Ishikawa (cell line): ENCODE results near the gene C6orf62.

Experiments used
- CEBPB ChIP-seq: IDR thresholded peaks from 2 replicates; pipeline ENCODE4 v1.6.1; 2012
- EGR1 ChIP-seq: IDR thresholded peaks from 2 replicates; pipeline ENCODE4 v1.6.1; 2012
- EP300 ChIP-seq: IDR thresholded peaks from 2 replicates; pipeline ENCODE4 v1.6.1; 2012; ENCODE audit warnings: borderline replicate concordance
- NFIC ChIP-seq: IDR thresholded peaks from 2 replicates; pipeline ENCODE4 v1.6.1; 2012
- RAD21 ChIP-seq: IDR thresholded peaks from 2 replicates; pipeline ENCODE4 v1.6.1; 2012; ENCODE audit warnings: low read depth
- TAF1 ChIP-seq: IDR thresholded peaks from 2 replicates; pipeline ENCODE4 v1.6.1; 2012; ENCODE audit warnings: low read depth, mild to moderate bottlenecking
- TCF12 ChIP-seq: IDR thresholded peaks from 2 replicates; pipeline ENCODE4 v1.6.1; 2012; ENCODE audit warnings: low read depth
- YY1 ChIP-seq: IDR thresholded peaks from 2 replicates; pipeline ENCODE4 v1.6.1; 2012; ENCODE audit warnings: low read depth
- ZBTB7A ChIP-seq: IDR thresholded peaks from 2 replicates; pipeline ENCODE4 v1.6.1; 2012; ENCODE audit warnings: low read depth
- TF ChIP-seq, protein P1 (sequence below): IDR thresholded peaks from 2 replicates; pipeline ENCODE4 v1.6.1; 2012
- TF ChIP-seq, protein P2 (sequence below): IDR thresholded peaks from 2 replicates; pipeline ENCODE4 v1.6.1; 2012
- TF ChIP-seq, protein P3 (sequence below): IDR thresholded peaks from 2 replicates; pipeline ENCODE4 v1.6.1; 2012; ENCODE audit warnings: low read depth, mild to moderate bottlenecking

DNA sequence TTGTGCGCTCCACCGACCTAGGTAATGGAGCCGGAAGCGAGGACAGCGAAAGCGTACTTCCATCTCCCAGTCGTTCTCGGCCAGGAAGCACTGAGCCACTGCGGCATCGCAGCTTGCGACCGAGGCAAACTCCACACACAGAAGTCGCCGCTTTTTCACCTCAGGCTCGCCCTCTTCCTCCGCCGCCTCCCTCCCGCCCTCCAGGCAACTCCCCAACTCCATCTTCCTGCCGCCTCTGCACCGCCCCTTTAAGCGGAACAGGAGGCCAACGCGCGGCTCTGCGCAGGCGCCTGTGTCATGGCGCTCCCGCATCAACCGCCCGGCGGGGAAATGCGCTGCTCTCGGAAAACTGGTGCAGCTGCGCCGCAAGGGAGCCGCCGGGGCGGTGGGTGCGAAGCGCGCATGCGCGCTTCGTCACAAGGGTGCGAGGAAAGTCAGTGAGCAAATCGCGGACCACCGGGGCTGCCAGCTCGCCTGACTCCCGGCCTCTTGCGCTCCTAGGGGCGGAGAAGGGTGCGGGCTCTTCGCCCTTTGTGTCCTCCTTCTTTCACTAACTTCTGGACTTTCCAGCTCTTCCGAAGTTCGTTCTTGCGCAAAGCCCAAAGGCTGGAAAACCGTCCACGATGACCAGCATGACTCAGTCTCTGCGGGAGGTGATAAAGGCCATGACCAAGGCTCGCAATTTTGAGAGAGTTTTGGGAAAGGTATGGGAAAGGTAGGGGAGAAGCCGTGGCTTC lies 52.1 kb downstream of the C6orf62 start, which contains the start of the genes ACOT13 and TDP2:
- TF ChIP-seq EP300 (no peak), ZBTB7A (no peak), CEBPB (peak; percentile 61), EGR1 (no peak), TCF12 (0 out of 2 replicates have a peak, but pooled peaks have one; percentile 57), YY1 (peak; percentile 76), RAD21 (no peak; the same call in 1 of the 2 replicates), TAF1 (peak; percentile 86; the same call in 1 of the 2 replicates), NFIC (no peak)
- TF ChIP-seq, protein P1, sequence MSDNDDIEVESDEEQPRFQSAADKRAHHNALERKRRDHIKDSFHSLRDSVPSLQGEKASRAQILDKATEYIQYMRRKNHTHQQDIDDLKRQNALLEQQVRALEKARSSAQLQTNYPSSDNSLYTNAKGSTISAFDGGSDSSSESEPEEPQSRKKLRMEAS: peak; percentile 75; the same call in 1 of the 2 replicates
- TF ChIP-seq, protein P2, sequence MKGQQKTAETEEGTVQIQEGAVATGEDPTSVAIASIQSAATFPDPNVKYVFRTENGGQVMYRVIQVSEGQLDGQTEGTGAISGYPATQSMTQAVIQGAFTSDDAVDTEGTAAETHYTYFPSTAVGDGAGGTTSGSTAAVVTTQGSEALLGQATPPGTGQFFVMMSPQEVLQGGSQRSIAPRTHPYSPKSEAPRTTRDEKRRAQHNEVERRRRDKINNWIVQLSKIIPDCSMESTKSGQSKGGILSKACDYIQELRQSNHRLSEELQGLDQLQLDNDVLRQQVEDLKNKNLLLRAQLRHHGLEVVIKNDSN: peak; percentile 39; the same call in 1 of the 2 replicates
- TF ChIP-seq, protein P3, sequence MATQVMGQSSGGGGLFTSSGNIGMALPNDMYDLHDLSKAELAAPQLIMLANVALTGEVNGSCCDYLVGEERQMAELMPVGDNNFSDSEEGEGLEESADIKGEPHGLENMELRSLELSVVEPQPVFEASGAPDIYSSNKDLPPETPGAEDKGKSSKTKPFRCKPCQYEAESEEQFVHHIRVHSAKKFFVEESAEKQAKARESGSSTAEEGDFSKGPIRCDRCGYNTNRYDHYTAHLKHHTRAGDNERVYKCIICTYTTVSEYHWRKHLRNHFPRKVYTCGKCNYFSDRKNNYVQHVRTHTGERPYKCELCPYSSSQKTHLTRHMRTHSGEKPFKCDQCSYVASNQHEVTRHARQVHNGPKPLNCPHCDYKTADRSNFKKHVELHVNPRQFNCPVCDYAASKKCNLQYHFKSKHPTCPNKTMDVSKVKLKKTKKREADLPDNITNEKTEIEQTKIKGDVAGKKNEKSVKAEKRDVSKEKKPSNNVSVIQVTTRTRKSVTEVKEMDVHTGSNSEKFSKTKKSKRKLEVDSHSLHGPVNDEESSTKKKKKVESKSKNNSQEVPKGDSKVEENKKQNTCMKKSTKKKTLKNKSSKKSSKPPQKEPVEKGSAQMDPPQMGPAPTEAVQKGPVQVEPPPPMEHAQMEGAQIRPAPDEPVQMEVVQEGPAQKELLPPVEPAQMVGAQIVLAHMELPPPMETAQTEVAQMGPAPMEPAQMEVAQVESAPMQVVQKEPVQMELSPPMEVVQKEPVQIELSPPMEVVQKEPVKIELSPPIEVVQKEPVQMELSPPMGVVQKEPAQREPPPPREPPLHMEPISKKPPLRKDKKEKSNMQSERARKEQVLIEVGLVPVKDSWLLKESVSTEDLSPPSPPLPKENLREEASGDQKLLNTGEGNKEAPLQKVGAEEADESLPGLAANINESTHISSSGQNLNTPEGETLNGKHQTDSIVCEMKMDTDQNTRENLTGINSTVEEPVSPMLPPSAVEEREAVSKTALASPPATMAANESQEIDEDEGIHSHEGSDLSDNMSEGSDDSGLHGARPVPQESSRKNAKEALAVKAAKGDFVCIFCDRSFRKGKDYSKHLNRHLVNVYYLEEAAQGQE: no peak
